NCI-H345 treated with DMSO at 0.1 percent for 48 hours (cell line): ENCODE measurements around the gene PAPLN.

ENCODE experiments used
- DNase-seq: peaks from one replicate; lab custom pipeline; 2025; ENCODE audit not compliant: unreplicated experiment; lab: John Stamatoyannopoulos, UW

The PAPLN gene

GRCh38 chr14:73231981-73232851 lies 5.1 kb upstream of the PAPLN start:
- no peak for DNase-seq

- no peak for DNase-seq
Observed at GRCh38 chr14:73232984-73233383, 4.3 kb upstream of the PAPLN start.

GRCh38 chr14:73233564-73233963 lies 3.7 kb upstream of the PAPLN start:
- no peak for DNase-seq

GRCh38 chr14:73234029-73234428 lies 3.3 kb upstream of the PAPLN start:
- no peak for DNase-seq

GRCh38 chr14:73234586-73235394 lies 2.5 kb upstream of the PAPLN start:
- no peak for DNase-seq

- DNase-seq, result no peak
Observed at GRCh38 chr14:73235531-73236155, 1.7 kb upstream of the PAPLN start.

- no peak for DNase-seq
Observed at GRCh38 chr14:73236157-73236556, 1.1 kb upstream of the PAPLN start.

GRCh38 chr14:73236752-73237218 lies 521 bp upstream of the PAPLN start:
- DNase-seq, result no peak

- DNase-seq, result no peak
Observed at GRCh38 chr14:73237786-73238423, 599 bp downstream of the PAPLN start.

- DNase-seq, result no peak
Observed at GRCh38 chr14:73238424-73238852, 1.1 kb downstream of the PAPLN start.

- DNase-seq, result no peak
Observed at GRCh38 chr14:73238941-73239340, 1.6 kb downstream of the PAPLN start.

- no peak for DNase-seq
Observed at GRCh38 chr14:73239393-73240241, 2.3 kb downstream of the PAPLN start.

GRCh38 chr14:73240816-73241480 lies 3.6 kb downstream of the PAPLN start:
- no peak for DNase-seq

- DNase-seq, result no peak
Observed at GRCh38 chr14:73241481-73242165, 4.3 kb downstream of the PAPLN start.

- no peak for DNase-seq
Observed at GRCh38 chr14:73242357-73242901, 5.1 kb downstream of the PAPLN start.

- no peak for DNase-seq
Observed at GRCh38 chr14:73243341-73243740, 6.0 kb downstream of the PAPLN start.

- no peak for DNase-seq
Observed at GRCh38 chr14:73243748-73244147, 6.4 kb downstream of the PAPLN start.

GRCh38 chr14:73244541-73245290 lies 7.4 kb downstream of the PAPLN start:
- DNase-seq, result no peak
